ENCODE measurements around the gene AXIN1. TPM values are rescaled to one million over a fixed set of nuclear protein-coding genes. Genes with fewer than 3 reads are reported as not detected.

AXIN1 gene
- polyA plus RNA-seq, 1 experiment: 3.5 TPM

GRCh38 chr16:386641-387156, 34.2 kb upstream of the AXIN1 start:
- H3K27me3 ChIP-seq (ENCODE audit: control insufficient read depth, insufficient read depth, low read length): no peaks in the 10 kb centered on the region
- ChIA-PET CTCF (interaction anchor here (0.6 kb wide), 1 partner anchor 16 kb away, joined by 4 read pairs; no protein-coding TSS in a partner anchor), POLR2A (no interaction called here)
- H3K4me3 ChIP-seq (ENCODE audit: low read depth, low read length): no peak overlapping the region
- TF ChIP-seq, protein P1, sequence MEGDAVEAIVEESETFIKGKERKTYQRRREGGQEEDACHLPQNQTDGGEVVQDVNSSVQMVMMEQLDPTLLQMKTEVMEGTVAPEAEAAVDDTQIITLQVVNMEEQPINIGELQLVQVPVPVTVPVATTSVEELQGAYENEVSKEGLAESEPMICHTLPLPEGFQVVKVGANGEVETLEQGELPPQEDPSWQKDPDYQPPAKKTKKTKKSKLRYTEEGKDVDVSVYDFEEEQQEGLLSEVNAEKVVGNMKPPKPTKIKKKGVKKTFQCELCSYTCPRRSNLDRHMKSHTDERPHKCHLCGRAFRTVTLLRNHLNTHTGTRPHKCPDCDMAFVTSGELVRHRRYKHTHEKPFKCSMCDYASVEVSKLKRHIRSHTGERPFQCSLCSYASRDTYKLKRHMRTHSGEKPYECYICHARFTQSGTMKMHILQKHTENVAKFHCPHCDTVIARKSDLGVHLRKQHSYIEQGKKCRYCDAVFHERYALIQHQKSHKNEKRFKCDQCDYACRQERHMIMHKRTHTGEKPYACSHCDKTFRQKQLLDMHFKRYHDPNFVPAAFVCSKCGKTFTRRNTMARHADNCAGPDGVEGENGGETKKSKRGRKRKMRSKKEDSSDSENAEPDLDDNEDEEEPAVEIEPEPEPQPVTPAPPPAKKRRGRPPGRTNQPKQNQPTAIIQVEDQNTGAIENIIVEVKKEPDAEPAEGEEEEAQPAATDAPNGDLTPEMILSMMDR (IDR thresholded peaks at IDR 0.05; ENCODE audit: low read depth, low read length): no peak
- no peak overlapping the region for H3K27ac ChIP-seq (ENCODE audit: low read depth, low read length)
- H3K9me3 ChIP-seq (ENCODE audit: control insufficient read depth, insufficient read depth, low read length): peaks cover 2% of the 10 kb centered on the region
- DNase-seq (ENCODE audit: low read depth, low spot score): no peak

- POLR2A ChIA-PET: no interaction called here
- no peak overlapping the region for H3K27ac ChIP-seq (ENCODE audit: low read depth, low read length)
- H3K4me3 ChIP-seq (ENCODE audit: low read depth, low read length): no peak overlapping the region; the same call in 1 of the 2 replicates
- H3K27me3 ChIP-seq (ENCODE audit: control insufficient read depth, insufficient read depth, low read length): no peaks in the 10 kb centered on the region
- CTCF ChIA-PET: no interaction called here
- TF ChIP-seq, protein P1 (IDR thresholded peaks at IDR 0.05; ENCODE audit: low read depth, low read length): no peak
- H3K9me3 ChIP-seq (ENCODE audit: control insufficient read depth, insufficient read depth, low read length): no peaks in the 10 kb centered on the region; the same call in 1 of the 2 replicates
- no peak for DNase-seq (ENCODE audit: low read depth, low spot score)
These were observed 31.0 kb upstream of the AXIN1 start for GRCh38 chr16:383326-384051.

DNA sequence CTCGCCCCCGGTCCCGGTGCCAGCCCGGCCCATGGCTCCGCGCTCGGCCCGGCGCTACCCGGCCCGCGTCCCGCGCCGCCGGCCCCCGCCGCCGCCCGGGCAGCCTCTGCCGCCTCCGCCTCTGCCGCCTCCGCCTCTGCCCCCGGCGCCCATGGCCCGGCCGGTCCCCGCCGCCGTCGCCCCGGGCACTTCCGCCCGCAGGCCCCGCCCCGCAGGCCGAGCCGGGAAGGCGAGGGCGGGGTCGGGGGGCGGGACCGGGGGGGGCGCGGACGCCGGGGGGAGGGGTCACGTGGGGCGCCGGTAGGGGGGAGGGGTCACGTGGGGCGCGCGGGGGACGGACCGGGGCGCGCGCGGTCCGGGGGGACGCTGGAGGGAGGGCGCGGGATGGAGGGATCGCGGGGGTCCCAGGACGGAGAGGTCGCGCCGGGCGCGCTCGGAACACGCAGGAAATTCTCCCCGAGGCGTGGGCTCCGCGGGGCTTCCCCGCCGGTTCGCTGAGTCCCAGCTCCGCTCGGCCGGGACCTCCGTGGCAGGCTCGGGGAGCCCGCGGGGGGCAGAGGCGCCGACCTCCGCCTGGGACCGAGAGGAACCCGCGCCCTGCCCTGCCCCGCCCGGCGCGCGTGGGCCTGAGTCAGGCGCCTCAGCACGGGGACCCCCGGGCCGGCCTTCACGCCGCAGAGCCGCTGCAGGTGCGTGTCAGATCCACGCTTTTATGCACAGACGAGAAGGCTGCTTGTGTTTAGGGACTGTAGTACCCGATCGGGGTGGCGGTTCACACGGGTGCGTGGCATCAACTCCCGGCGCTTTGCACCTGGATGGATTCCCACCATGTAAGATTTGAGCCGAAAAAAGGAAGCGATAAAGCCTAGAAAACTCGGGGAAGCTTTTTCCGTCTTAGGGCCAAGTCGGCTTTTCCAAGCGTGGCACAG, 29.5 kb upstream of the AXIN1 start, which contains the start of gene PGAP6:
Gene PGAP6 (minus strand): TSS at position 190 of the 929 bp plus-strand sequence. CDS start 157 bp downstream, at position 33.
- DNase-seq (ENCODE audit: low read depth, low spot score): no peak
- ChIA-PET CTCF (interaction anchor here (0.6 kb wide), 1 partner anchor 303 kb away, joined by 4 read pairs; no protein-coding TSS in a partner anchor), POLR2A (interaction anchor here (0.6 to 1.7 kb wide), 5 partner anchors 11 to 297 kb away, joined by 3 to 8 read pairs (median 3); partner anchors contain the start of gene MRPL28)
- Histone ChIP-seq H3K4me3 (ENCODE audit: low read depth, low read length) (peak within 1 kb of the TSS; percentile 77), H3K27ac (ENCODE audit: low read depth, low read length) (no peak within 1 kb of the TSS), H3K27me3 (ENCODE audit: control insufficient read depth, insufficient read depth, low read length) (no peaks in the 10 kb centered on the region), H3K9me3 (ENCODE audit: control insufficient read depth, insufficient read depth, low read length) (no peaks in the 10 kb centered on the region; the same call in 1 of the 2 replicates)
- TF ChIP-seq, protein P1 (IDR thresholded peaks at IDR 0.05; ENCODE audit: low read depth, low read length): no peak

- DNase-seq (ENCODE audit: low read depth, low spot score): no peak
- Histone ChIP-seq H3K27me3 (ENCODE audit: control insufficient read depth, insufficient read depth, low read length) (no peaks in the 10 kb centered on the region), H3K4me3 (ENCODE audit: low read depth, low read length) (peak overlapping the region; percentile 75), H3K9me3 (ENCODE audit: control insufficient read depth, insufficient read depth, low read length) (no peaks in the 10 kb centered on the region; the same call in 1 of the 2 replicates), H3K27ac (ENCODE audit: low read depth, low read length) (no peak overlapping the region)
- TF ChIP-seq, protein P1 (IDR thresholded peaks at IDR 0.05; ENCODE audit: low read depth, low read length): no peak
- ChIA-PET POLR2A (interaction anchor here (0.6 to 1.7 kb wide), 2 partner anchors 11 to 14 kb away, joined by 3 to 7 read pairs; partner anchors contain the start of gene MRPL28), CTCF (no interaction called here)
These were observed 28.7 kb upstream of the AXIN1 start for GRCh38 chr16:381012-381788.
